GM12873 (cell line): ENCODE data around the gene ST6GALNAC6.

Experiments
- TF ChIP-seq, protein P1 (sequence below): IDR thresholded peaks from 2 replicates; pipeline ENCODE4 v1.5.1; 2012; ENCODE audit warnings: low read depth, mild to moderate bottlenecking, moderate library complexity, low read length, control low read depth; ENCODE audit not compliant: insufficient read depth; ENCODE audit errors: missing control alignments

The ST6GALNAC6 gene

DNA sequence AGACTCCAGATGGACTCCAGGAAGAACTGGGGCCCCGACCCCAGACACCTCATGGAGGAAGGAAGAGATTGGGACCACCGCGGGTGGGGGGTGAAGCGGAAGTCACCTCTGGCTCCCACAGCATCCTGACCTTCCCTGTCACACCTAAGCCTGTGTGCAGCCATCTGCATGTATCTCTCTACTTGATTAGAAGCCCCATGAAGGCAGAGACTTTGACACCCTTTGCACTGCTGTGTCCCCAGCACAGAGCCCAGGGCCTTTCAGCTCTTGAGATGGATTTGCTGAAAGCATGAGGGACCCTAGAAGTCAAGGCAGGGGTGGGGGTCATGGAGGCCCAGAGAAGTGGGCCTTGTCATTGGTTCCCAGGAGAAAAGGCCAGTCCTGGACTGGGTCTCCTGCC lies 42.1 kb downstream of the ST6GALNAC6 start:
- TF ChIP-seq, protein P1, sequence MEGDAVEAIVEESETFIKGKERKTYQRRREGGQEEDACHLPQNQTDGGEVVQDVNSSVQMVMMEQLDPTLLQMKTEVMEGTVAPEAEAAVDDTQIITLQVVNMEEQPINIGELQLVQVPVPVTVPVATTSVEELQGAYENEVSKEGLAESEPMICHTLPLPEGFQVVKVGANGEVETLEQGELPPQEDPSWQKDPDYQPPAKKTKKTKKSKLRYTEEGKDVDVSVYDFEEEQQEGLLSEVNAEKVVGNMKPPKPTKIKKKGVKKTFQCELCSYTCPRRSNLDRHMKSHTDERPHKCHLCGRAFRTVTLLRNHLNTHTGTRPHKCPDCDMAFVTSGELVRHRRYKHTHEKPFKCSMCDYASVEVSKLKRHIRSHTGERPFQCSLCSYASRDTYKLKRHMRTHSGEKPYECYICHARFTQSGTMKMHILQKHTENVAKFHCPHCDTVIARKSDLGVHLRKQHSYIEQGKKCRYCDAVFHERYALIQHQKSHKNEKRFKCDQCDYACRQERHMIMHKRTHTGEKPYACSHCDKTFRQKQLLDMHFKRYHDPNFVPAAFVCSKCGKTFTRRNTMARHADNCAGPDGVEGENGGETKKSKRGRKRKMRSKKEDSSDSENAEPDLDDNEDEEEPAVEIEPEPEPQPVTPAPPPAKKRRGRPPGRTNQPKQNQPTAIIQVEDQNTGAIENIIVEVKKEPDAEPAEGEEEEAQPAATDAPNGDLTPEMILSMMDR, result no peak

DNA sequence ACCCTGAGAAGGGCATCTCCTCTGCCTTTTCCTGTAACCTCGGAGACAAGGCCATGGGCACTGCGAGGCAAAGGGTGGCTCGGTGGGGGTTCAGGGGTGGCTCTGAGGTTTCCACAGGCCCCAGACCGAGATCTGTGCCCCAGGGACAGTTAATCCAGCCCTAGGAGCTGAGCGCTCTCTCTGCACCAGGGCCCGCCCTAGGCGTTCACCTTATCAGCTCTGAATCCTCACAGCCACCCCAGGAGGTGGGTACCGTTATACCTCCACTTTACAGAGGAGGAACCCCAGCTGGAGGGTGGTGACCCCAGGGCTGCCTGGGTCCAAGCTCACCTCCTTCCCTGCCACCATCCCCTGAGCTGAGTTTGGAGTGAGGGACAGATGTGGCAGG lies 42.7 kb downstream of the ST6GALNAC6 start:
- TF ChIP-seq, protein P1, result no peak

DNA sequence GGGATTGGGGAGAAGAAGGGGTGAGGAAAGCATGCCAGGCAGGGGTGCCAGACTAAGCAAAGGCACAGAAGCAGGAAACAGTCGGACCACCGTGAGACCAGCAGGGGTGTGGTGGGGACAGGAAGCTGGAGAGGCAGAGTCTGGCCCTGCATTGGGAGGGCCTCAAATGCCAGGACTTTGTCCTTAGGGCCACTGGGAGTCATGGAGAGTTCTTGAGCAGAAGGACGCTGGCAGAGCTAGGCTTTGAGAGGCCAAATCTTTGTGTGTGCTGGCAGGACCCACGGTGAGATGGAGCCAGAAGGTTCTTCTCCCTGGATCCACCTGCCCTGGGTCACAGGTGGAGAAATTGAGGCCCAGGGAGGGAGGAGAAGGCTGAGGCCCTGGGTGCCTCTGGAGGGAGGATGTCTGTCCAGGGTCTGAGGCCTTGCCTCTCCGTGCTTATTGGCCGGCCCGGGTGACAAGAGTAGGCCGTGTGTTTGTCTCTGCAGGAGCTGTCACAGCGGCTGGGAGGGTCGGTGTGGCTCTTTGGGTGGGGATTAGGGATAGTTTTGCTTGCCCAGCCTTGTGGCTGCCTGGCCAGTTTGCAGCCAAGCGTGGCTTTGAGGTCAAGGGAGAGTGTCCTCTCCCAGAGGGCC lies 43.2 kb downstream of the ST6GALNAC6 start:
- TF ChIP-seq, protein P1, result no peak

DNA sequence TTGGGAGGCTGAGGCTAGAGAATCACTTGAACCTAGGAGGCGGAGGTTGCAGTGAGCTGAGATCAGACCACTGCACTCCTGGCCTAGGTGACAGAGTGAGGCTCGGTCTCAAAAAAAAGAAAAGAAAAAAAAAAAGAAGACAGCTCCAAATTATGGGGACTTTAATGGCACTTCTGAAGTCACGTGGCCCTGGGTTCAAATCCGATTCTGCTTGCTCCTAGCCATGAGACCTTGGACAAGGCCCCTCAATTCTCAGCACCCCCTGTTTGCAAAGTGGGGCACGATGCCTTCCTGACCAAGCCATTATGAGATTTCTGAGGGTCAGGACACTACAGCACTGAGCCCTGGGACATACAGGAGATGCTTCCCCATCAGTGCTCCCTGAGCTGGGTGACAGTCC lies 43.9 kb downstream of the ST6GALNAC6 start:
- TF ChIP-seq, protein P1, result no peak

DNA sequence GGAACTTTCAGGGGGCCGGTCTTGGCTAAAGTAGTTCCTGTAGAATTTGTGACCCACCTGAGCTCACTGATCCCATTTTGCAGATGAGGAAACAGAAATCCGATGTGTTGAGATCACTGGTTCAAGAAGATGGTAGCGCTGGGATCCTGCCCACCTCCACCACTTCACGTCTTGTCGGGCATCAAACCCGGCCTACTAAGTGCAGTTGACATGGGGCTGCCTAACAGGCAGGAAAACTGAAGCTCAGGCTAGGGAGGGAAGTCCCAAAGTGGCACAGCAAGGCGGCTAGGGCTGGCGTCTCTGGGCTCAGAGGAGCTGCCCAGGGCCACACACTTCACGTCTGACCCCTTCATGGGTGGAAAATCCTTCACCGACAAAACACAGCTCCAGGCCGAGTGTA lies 44.4 kb downstream of the ST6GALNAC6 start:
- TF ChIP-seq, protein P1, result no peak

DNA sequence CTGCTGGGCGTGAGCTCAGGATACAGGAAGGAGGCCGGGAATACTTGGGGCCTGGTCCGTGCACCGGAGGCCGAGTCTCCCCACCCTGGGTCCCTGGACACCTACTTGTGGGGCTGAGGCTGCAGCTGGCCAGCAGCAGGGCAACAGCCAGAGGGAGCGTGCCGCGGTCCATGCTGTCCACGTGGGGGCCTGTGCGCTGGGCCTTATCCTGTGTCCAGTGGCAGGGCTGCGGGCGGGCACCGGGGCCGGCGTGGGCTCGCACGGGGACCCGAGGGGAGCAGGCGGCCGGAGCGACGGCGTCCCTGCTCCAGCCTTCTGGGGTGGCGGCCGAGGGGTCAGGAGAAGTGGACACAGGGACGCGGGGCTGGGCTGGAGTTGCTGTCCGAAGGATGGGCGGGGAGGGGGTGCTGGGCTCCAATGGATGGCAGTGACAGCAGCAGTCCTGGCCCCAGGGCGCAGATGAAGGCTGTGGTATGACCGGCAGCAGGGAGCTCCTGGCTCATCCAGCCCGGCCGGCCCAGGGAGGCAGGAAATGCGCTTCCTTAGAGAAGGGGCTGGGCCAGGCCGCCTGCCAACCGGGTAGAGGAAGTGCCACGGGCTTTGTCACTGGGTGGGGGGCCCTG lies 45.1 kb downstream of the ST6GALNAC6 start, which contains the start of gene ENG:
TSS of gene ENG (minus strand) at position 475 of the 623 bp plus-strand sequence. CDS start at position 172, 303 bp downstream.
- TF ChIP-seq, protein P1, result peak; percentile 13

DNA sequence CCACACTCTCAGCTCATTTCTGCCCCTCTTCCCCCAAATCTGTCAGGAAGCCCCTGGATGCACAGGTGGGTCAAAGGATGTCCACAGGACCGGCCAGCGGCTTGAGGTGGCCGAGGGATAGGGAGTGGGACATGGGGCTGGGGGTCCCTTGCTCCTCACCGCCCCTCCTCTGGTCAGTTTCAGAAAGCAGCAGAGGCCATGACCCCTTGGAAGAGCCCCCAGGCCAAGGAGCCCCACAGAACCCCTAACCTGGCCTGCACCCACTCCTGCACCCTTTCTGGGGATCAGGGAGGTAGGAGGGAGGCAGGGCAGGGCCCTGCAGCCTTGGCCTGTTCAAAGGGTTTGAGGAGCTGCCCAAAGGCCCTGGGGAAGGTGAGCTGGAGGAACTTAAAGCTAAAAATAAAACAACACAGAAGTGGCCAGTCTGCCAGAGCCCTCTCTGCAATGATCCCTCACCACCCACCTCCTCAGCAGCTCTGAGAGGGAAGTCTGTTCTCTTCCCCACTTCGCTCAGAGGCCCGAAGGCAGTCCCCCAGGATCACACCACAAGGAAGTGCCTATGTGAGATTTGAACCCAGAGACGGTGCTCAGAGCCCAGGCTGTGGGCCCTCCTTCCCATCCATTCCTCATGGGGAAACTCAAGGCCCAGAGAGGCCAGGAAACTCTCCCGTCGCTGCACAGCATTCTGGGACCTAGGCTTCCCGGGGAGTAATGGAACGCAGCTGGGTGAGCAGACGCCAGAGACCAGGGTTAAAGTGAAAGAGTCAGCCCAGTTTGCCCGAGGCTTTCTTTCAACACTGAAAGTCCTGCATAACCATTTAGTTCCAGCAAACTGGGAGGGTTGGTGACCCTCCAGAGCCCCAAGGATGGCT lies 45.9 kb downstream of the ST6GALNAC6 start:
- TF ChIP-seq, protein P1, result no peak
